Tibial nerve (tissue), 3 donors: Measurements from ENCODE around the gene GNB3.

Experiments
- CTCF ChIP-seq, 5 experiments: fragments of 200-600 bp in 3 of 5; fragments of 450-650 bp in 2 of 5; sonication (generic) in 3 of 5; IDR thresholded peaks; one replicate each; pipeline ENCODE4 v1.5.1; 2016 to 2019; ENCODE audit warnings: antibody characterized with exemption in 5 of 5, mild to moderate bottlenecking in 3 of 5, moderate library complexity in 2 of 5
- POLR2A ChIP-seq, 2 donors: fragments of 450-650 bp; IDR thresholded peaks; one replicate each; pipeline ENCODE4 v1.6.1; 2017; ENCODE audit warnings: antibody characterized with exemption in 2 of 2, mild to moderate bottlenecking in 2 of 2, moderate library complexity in 2 of 2

GRCh38 chr12:6817662-6818157, 23.0 kb upstream of the GNB3 start:
- TF ChIP-seq POLR2A (IDR thresholded peaks at IDR 0.05) (no peak), CTCF (IDR thresholded peaks at IDR 0.05) (no peak)
